Glutamatergic neuron (in vitro differentiated cells): ENCODE data around the gene CAMTA1. TPM values are rescaled to one million over a fixed set of nuclear protein-coding genes. Genes with fewer than 3 reads are reported as not detected.

ENCODE experiments used
- DNase-seq: peaks from one replicate; pipeline ENCODE4 v3.0.0; 2022
- H3K27ac Mint-ChIP-seq: one replicate; pipeline ENCODE4 v1.8.0; 2020; ENCODE audit warnings: mild to moderate bottlenecking, mixed read lengths, inconsistent platforms; ENCODE audit not compliant: unreplicated experiment
- H3K27me3 Mint-ChIP-seq: one replicate; pipeline ENCODE4 v1.8.0; 2020; ENCODE audit warnings: mild to moderate bottlenecking, moderate library complexity, mixed read lengths, inconsistent platforms; ENCODE audit not compliant: unreplicated experiment
- H3K36me3 Mint-ChIP-seq: one replicate; pipeline ENCODE4 v1.8.0; 2020; ENCODE audit warnings: mild to moderate bottlenecking, mixed read lengths, inconsistent platforms; ENCODE audit not compliant: unreplicated experiment
- H3K4me1 Mint-ChIP-seq: one replicate; pipeline ENCODE4 v1.8.0; 2020; ENCODE audit warnings: mild to moderate bottlenecking, low read depth, mixed read lengths, inconsistent platforms; ENCODE audit not compliant: unreplicated experiment
- H3K4me3 Mint-ChIP-seq: one replicate; pipeline ENCODE4 v1.8.0; 2020; ENCODE audit warnings: mild to moderate bottlenecking, mixed read lengths, inconsistent platforms; ENCODE audit not compliant: unreplicated experiment
- H3K9me3 Mint-ChIP-seq: one replicate; pipeline ENCODE4 v1.8.0; 2020; ENCODE audit warnings: mild to moderate bottlenecking, moderate library complexity, mixed read lengths, inconsistent platforms; ENCODE audit not compliant: unreplicated experiment
- total RNA-seq: library from RNA; stranded (reverse); fragmentation: NEBNext Ultra II Directional; extraction: Animal tissue kit (Norgen Biotek cat#: 25700); gene quantifications from one replicate; pipeline ENCODE4 v1.2.1, GENCODE V29; 2021; ENCODE audit not compliant: unreplicated experiment
- TF ChIP-seq, protein P1 (sequence below): fragments of 200-600 bp; sonication (generic); IDR thresholded peaks from one replicate; pipeline ENCODE4 v1.5.0; 2021; ENCODE audit not compliant: partially characterized antibody, unreplicated experiment

Gene CAMTA1
- total RNA-seq, 1 donor from 2014 or later, result 77.2 TPM

DNA sequence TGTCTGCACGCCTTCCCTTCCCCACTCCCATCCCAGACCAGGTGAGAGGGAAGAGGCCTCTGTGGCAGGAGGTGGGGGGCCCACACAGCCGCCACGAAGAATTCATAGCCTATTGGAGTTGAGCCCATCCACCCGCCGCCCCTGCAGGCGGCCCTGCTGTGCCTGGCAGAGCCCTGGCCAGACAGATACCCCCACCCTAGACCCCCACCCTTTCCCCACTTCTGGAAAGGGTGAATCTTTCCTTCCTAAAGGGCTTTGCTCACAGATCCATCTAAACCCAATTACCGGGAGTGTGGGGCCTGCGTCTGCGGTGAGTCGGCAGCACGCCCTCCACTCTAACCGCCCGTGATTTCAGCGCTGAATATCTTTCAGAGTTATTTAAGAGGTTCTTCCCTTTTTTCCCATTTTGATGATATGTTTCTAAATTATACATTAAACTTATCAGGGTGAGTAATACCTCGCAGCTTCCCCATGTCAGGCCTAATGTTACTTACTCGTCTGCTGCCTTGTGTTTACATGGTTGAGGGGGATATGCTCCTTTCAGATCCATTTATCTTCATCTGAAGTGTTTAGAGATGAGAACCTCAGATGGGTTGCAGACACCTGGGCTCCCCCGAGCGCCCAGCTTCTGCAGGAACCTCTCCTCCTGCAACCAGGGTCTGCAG lies 802.0 kb downstream of the CAMTA1 start:
- no peaks in the 10 kb centered on the region for H3K36me3 Mint-ChIP-seq
- peaks cover 7% of the 10 kb centered on the region for H3K4me1 Mint-ChIP-seq
- DNase-seq, result no peak
- no peaks in the 10 kb centered on the region for H3K9me3 Mint-ChIP-seq
- H3K4me3 Mint-ChIP-seq, result no peak overlapping the region
- H3K27ac Mint-ChIP-seq, result no peak overlapping the region
- H3K27me3 Mint-ChIP-seq, result no peaks in the 10 kb centered on the region
- TF ChIP-seq, protein P1, sequence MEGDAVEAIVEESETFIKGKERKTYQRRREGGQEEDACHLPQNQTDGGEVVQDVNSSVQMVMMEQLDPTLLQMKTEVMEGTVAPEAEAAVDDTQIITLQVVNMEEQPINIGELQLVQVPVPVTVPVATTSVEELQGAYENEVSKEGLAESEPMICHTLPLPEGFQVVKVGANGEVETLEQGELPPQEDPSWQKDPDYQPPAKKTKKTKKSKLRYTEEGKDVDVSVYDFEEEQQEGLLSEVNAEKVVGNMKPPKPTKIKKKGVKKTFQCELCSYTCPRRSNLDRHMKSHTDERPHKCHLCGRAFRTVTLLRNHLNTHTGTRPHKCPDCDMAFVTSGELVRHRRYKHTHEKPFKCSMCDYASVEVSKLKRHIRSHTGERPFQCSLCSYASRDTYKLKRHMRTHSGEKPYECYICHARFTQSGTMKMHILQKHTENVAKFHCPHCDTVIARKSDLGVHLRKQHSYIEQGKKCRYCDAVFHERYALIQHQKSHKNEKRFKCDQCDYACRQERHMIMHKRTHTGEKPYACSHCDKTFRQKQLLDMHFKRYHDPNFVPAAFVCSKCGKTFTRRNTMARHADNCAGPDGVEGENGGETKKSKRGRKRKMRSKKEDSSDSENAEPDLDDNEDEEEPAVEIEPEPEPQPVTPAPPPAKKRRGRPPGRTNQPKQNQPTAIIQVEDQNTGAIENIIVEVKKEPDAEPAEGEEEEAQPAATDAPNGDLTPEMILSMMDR, result no peak

DNA sequence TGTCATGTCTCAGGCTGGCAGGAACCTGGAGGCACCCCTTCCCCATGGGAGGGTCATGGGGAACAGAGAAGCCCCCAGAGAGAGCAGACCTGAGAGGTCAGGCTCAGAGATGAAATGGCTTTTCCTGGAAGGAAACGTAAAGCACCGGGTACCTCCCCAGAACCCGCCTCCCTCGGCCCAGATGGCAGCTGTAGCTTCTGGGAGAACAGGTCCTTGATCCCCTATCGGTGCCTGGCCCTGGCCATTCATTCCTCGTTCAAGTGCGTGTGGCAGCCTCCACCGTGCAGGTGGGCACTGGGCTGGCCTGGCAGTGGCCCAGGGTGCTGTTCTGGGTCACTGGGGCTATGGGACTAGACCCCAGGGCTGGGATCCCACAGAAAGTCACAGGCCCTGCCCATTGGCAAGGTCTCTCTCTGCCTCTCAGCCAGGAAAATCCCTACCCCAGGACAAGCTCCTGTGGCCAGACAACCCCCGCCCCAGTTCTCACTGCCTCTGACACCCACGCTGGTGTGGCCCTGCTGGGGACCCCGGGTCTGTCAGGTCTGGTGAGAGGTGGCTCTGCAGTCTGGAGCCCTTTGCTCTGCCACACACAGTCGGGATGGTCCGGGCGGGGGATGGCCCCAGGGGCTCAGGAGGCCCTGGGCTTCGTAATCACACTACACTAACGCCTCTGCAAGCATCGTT lies 802.7 kb downstream of the CAMTA1 start:
- Mint-ChIP-seq H3K4me3 (no peak overlapping the region), H3K36me3 (no peaks in the 10 kb centered on the region), H3K4me1 (peaks cover 7% of the 10 kb centered on the region)

DNA sequence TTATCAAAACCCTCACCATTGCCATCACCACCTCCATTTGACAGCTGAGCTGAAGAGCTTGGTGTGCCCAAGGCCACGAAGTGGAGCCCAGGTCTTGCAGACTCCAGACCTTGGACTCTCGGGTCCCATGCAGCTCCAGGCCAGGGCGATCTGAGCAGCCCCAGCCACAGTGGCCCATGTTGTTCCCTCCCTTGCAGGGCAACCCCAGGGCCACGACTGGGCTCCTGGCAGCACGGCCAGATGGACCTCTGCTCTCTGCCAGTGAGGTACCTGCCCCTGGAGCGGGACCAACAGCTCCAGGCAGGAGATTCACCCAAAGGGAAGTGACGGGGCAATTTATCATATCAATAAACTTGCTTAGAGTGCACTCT lies 803.2 kb downstream of the CAMTA1 start:
- Mint-ChIP-seq H3K9me3 (peaks cover 2% of the 10 kb centered on the region), H3K4me1 (peaks cover 7% of the 10 kb centered on the region), H3K27me3 (peaks cover 2% of the 10 kb centered on the region), H3K36me3 (no peaks in the 10 kb centered on the region), H3K4me3 (no peak overlapping the region), H3K27ac (no peak overlapping the region)
- DNase-seq, result no peak
- TF ChIP-seq, protein P1, result no peak

More for the DNA sequence above, 802.7 kb downstream of the CAMTA1 start:
- H3K27ac Mint-ChIP-seq, result no peak overlapping the region
- no peaks in the 10 kb centered on the region for H3K9me3 Mint-ChIP-seq
- TF ChIP-seq, protein P1, result no peak
- no peak for DNase-seq
- H3K27me3 Mint-ChIP-seq, result peaks cover under 1% of the 10 kb centered on the region

DNA sequence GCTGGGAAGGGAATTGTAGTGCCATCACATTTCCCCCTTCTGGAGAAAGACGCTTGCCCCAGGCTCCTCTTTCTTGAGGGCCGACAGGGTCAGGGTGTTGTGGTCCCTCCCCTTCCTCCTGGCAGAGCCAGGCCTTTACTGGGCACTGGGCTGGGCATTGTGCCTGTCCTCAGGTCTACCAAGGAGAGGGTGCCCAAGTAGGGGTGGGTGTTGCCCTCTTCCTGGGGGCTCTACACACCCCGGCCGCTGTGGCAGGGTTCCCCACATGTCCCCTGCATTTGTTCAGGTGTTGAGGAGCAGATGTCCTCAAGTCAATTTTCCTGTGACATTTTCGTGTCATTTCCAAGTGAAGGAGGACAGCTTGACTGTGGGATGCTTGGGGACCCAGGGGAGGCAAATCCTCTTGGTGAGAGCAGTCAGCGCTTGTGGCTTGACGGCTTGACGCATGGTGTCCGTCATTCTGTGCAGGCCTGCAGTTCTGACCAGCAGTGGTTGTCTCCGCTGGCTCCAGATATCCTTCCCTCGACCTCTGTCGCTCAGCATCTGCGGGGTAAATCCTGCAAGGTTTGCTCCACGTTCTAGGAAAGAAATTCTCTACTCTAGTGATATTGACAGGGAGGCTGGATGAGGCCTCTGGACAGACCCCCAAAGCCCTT lies 804.0 kb downstream of the CAMTA1 start:
- no peaks in the 10 kb centered on the region for H3K36me3 Mint-ChIP-seq
- TF ChIP-seq, protein P1, result no peak
- H3K27me3 Mint-ChIP-seq, result peaks cover 2% of the 10 kb centered on the region
- DNase-seq, result no peak
- no peak overlapping the region for H3K4me3 Mint-ChIP-seq
- H3K4me1 Mint-ChIP-seq, result peaks cover 7% of the 10 kb centered on the region
- H3K9me3 Mint-ChIP-seq, result peaks cover 2% of the 10 kb centered on the region
- H3K27ac Mint-ChIP-seq, result no peak overlapping the region
